ENCODE measurements around the gene MLIP.

- TF ChIP-seq CTCF (IDR thresholded peaks at IDR 0.05; ENCODE audit: low read depth, low read length, missing input control) (no peak), ZBTB33 (IDR thresholded peaks at IDR 0.05) (no peak), REST (IDR thresholded peaks at IDR 0.05) (no peak), YY1 (IDR thresholded peaks at IDR 0.05) (no peak), RAD21 (IDR thresholded peaks at IDR 0.05) (peak in 1 of 2 donors; percentile 47), HNF4G (IDR thresholded peaks at IDR 0.05) (no peak), NR2F2 (IDR thresholded peaks at IDR 0.05) (no peak), SP1 (IDR thresholded peaks at IDR 0.05) (no peak), JUND (IDR thresholded peaks at IDR 0.05) (no peak), TAF1 (conservative IDR thresholded peaks at IDR 0.05) (no peak), GABPA (IDR thresholded peaks at IDR 0.05 in 1 of 2, conservative IDR thresholded peaks at IDR 0.05 in 1 of 2) (no peak), EGR1 (IDR thresholded peaks at IDR 0.05; ENCODE audit: low read depth in 2 of 2) (no peak)
- TF ChIP-seq, protein P1, sequence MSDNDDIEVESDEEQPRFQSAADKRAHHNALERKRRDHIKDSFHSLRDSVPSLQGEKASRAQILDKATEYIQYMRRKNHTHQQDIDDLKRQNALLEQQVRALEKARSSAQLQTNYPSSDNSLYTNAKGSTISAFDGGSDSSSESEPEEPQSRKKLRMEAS (IDR thresholded peaks at IDR 0.05), result no peak
Observed at GRCh38 chr6:54097753-54098152, 13.5 kb upstream of the MLIP start.
